Measurements from ENCODE around the gene C20orf202. TPM values are rescaled to one million over a fixed set of nuclear protein-coding genes. Genes with fewer than 3 reads are reported as not detected.
"Not testable (repeated sequence)": the region's sequence is repeated elsewhere in the genome, so short reads cannot be mapped to it uniquely, and the experiment has no call there.

The C20orf202 gene
- total RNA-seq, 2 experiments from 2014 or later = not detected

- POLR2A ChIA-PET = no interaction called here
- CTCF ChIA-PET = no interaction called here
Measured at GRCh38 chr20:1229541-1229940, 26.3 kb downstream of the C20orf202 start.

- ChIA-PET POLR2A (no interaction called here), CTCF (no interaction called here)
Measured at GRCh38 chr20:1232286-1233111, 29.2 kb downstream of the C20orf202 start.

- ChIA-PET POLR2A (no interaction called here), CTCF (interaction anchor here (1.0 kb wide), 1 partner anchor 15 kb away, joined by 4 read pairs; no protein-coding TSS in a partner anchor)
Measured at GRCh38 chr20:1240549-1240948, 37.3 kb downstream of the C20orf202 start.

GRCh38 chr20:1241456-1241855, 38.2 kb downstream of the C20orf202 start:
- ChIA-PET POLR2A (no interaction called here), CTCF (interaction anchor here (1.0 kb wide), 1 partner anchor 14 kb away, joined by 4 read pairs; no protein-coding TSS in a partner anchor)

DNA sequence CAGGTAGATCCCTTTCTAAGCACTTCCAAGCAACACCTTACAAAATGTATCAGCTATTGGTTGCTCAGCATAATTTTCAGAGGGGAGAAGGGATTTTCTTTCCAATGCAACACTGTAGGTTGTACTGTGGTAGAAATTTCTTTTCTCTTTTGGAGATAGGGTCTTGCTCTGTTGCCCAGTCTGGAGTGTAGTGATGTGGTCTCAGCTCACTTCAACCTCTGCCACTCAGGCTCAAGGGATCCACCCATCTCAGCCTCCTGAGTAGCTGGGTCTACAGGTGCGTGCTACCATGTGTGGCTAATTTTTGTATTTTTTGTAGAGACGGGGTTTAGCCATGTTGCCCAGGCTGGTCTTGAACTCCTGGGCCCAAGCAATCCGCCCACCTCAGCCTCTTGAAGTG, 38.8 kb downstream of the C20orf202 start:
- ChIA-PET POLR2A (no interaction called here), CTCF (no interaction called here)

DNA sequence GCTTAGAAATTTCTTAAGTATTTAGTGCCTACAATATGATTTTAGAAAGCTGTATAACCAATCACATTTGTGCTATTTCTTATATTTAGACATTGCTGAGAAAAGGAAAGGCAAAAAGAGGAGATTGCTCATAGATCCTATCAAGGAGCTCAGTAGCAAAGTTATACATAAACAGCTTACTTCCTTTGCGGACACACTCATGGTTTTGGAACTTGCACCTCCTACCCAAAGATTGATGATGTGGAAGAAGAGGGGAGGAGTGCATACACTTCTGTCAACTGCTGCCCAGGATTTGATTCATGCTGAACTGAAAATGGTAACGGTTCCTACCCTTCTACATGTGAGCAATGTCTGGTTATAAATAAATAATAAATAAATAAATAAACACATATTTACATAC, 39.3 kb downstream of the C20orf202 start:
- CTCF ChIA-PET = no interaction called here
- POLR2A ChIA-PET = no interaction called here

DNA sequence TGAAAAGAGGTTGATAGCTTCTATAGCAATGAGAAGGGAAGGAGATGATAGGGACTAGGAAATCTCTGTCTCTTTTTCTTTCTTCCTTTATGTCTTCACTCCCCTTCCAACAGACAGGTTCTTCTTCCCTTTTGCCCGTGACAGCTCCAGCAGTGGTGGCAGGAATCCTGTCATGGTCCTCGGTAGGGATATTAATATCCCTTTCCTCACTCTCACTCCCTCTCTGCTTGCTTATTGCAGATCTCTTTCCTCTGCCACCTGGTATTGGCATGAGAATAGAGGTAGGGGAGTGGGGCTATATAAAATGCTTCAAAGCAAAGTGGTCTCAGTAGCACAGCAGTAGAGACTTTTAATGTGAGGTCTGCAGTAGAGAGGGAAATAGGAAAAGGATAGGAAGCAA, 42.3 kb downstream of the C20orf202 start:
- POLR2A ChIA-PET = no interaction called here
- CTCF ChIA-PET = no interaction called here

- POLR2A ChIA-PET = no interaction called here
Measured at GRCh38 chr20:1247689-1248088, 44.4 kb downstream of the C20orf202 start.

DNA sequence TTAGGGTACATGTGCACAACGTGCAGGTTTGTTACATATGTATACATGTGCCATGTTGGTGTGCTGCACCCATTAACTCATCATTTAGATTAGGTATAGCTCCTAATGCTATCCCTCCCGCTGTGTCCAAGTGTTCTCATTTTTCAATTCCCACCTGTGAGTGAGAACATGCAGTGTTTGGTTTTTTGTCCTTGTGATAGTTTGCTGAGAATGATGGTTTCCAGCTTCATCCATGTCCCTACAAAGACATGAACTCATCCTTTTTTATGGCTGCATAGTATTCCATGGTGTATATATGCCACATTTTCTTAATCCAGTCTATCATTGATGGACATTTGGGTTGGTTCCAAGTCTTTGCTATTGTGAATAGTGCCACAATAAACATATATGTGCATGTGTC, 47.0 kb downstream of the C20orf202 start:
- POLR2A ChIA-PET, CTCF ChIA-PET: not testable (repeated sequence)

More at GRCh38 chr20:1247689-1248088, 44.4 kb downstream of the C20orf202 start:
- CTCF ChIA-PET = no interaction called here

GRCh38 chr20:1252416-1252815, 49.2 kb downstream of the C20orf202 start:
- POLR2A ChIA-PET = no interaction called here
- CTCF ChIA-PET = no interaction called here

GRCh38 chr20:1254254-1254653, 51.0 kb downstream of the C20orf202 start:
- POLR2A ChIA-PET = no interaction called here
- CTCF ChIA-PET = no interaction called here

DNA sequence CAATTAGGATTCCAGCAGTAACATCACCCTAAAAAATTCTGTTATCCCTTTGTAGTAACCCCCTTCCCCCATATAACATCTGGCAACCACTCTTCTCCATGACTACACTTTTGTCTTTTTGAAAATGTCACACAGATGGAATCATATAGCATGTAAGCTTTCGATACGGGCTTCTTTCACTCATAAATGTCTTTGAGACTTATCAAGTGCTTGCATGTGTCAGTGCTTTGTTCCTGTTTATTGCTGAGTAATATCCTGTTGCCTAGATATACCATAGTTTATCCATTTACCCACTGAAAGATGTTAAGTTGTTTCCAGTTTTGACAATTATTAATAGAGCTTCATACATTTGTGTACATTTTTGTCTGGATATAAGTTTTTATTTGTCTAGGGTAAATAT, 52.4 kb downstream of the C20orf202 start:
- ChIA-PET CTCF (interaction anchor here (1.1 to 1.5 kb wide), 2 partner anchors 11 to 15 kb away, joined by 3 to 4 read pairs; no protein-coding TSS in a partner anchor), POLR2A (no interaction called here)

Other genes starting within 250 kb of the C20orf202 start
- gene RSPO4, start 201.1 kb upstream of the C20orf202 start, total RNA-seq = not detected
- gene PSMF1, start 84.9 kb upstream of the C20orf202 start, total RNA-seq = 100 to 1,000 TPM; 174 to 178 TPM
- under 1 TPM; 0.23 to 0.40 TPM for gene TMEM74B, start 18.5 kb upstream of the C20orf202 start, total RNA-seq
- gene RAD21L1, start 22.6 kb downstream of the C20orf202 start, total RNA-seq = not detected
- 1 to 10 TPM; 1.9 to 2.1 TPM for gene SNPH, start 62.8 kb downstream of the C20orf202 start, total RNA-seq
- gene SDCBP2, start 125.7 kb downstream of the C20orf202 start, total RNA-seq = 1 to 10 TPM; 3.3 to 3.4 TPM
- 100 to 1,000 TPM; 300 to 304 TPM for gene FKBP1A, start 189.6 kb downstream of the C20orf202 start, total RNA-seq

Measured in activated CD8-positive, alpha-beta memory T cell treated with anti-CD3 and anti-CD28 coated beads for 36 hours (primary cell).